Fibroblast of mammary gland (primary cell): ENCODE data around the gene RNF152.

Experiments
- DNase-seq: peaks from one replicate; pipeline ENCODE4 v3.0.0-alpha.2; 2010; ENCODE audit warnings: low read depth
- H3K4me3 ChIP-seq: 2 replicates; pipeline ENCODE4 v1.5.1; 2011; ENCODE audit warnings: low read depth, mild to moderate bottlenecking, low read length, moderate library complexity; ENCODE audit not compliant: control insufficient read depth
- TF ChIP-seq, protein P1 (sequence below): conservative IDR thresholded peaks from 2 replicates; pipeline ENCODE4 v1.5.1; 2011; ENCODE audit warnings: low read depth, low read length, inconsistent platforms; ENCODE audit not compliant: control insufficient read depth, insufficient read depth

RNF152 gene

DNA sequence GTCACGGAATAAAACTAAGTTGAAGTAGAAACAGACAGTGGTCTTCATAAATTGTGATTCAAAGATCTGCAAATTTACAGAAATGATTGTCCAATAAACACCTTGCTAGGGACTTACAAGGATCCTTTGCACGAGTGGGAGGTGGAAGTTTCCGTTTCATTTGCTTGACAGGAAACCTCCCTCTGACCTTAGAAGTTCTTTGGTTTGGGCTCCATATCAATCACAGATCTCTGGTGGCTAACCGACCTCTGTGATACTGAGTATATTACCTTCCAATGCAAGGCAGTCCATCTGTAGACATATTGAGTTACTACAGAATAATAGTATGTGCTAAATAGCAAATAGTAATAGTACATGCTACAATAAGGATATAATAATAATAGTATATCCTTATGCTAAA is 33.7 kb upstream of the RNF152 start:
- TF ChIP-seq, protein P1, sequence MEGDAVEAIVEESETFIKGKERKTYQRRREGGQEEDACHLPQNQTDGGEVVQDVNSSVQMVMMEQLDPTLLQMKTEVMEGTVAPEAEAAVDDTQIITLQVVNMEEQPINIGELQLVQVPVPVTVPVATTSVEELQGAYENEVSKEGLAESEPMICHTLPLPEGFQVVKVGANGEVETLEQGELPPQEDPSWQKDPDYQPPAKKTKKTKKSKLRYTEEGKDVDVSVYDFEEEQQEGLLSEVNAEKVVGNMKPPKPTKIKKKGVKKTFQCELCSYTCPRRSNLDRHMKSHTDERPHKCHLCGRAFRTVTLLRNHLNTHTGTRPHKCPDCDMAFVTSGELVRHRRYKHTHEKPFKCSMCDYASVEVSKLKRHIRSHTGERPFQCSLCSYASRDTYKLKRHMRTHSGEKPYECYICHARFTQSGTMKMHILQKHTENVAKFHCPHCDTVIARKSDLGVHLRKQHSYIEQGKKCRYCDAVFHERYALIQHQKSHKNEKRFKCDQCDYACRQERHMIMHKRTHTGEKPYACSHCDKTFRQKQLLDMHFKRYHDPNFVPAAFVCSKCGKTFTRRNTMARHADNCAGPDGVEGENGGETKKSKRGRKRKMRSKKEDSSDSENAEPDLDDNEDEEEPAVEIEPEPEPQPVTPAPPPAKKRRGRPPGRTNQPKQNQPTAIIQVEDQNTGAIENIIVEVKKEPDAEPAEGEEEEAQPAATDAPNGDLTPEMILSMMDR, result no peak
- no peak for DNase-seq

DNA sequence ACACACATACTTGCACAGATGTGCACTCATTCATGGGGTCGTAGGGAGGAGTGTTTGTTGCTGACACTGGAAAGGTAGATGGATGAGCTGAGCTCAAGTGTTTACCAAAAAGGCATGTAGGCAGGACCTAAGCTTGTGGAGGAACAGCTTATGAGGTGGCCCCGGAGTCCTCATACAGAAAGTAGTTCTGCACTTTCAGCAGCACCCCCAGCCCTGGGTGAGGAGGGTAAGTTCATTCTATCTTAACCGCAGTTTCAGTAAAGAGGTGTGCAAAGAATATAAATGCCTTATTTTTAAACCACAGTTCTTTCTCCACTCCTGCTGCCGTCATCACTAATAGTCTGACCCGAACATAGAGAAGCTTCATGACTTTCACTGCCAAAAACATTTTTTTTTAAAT is 31.7 kb upstream of the RNF152 start:
- DNase-seq, result no peak
- TF ChIP-seq, protein P1, result no peak
- no peak overlapping the region for H3K4me3 ChIP-seq

More for the DNA sequence above, 33.7 kb upstream of the RNF152 start:
- no peak overlapping the region for H3K4me3 ChIP-seq

DNA sequence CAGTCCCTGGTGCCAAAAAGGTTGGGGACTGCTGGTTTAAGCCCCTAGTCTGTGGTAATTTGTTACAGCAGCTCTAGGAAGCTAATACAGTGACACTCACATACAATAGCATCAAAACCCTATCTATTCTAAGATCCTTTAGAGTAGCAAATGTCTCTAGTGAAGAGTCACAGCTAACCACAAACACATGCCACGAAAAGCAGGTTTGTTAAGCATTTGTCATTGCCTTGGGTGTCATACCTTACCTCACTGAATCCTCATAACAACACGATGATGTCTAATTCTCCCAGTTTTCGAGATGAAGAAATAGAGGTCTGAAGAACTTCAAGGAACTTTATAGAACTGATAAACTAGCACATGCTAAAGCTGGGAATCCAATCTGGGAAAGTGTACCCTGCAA is 29.6 kb upstream of the RNF152 start:
- TF ChIP-seq, protein P1, result no peak
- no peak overlapping the region for H3K4me3 ChIP-seq
- DNase-seq, result peak; percentile 41

DNA sequence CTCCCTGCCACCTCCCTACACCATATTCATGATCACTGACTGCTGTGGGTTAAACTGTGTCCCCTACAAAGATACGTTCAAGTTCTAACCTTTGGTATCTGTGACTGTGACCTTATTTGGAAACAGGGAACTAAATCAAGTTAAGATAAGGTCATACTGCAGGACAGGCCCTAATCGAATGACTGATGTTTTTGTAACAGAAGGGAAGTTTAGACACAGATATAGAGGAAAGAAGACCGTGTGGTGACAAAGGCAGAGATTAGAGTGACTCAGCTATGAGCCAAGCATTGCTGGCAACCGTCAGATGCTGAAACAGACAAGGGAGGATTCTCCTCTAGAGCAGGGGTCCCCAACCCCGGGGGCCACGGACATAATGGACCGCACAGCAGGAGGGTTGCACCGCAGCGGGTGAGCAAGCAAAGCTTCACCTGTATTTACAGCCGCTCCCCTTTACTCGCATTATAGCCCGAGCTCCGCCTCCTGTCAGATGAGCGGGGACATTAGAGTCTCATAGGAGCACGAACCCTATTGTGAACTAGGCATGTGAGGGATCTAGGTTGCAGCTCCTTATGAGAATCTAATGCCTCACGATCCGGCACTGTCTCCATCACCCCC is 28.9 kb upstream of the RNF152 start:
- TF ChIP-seq, protein P1, result no peak
- DNase-seq, result no peak
- no peak overlapping the region for H3K4me3 ChIP-seq

DNA sequence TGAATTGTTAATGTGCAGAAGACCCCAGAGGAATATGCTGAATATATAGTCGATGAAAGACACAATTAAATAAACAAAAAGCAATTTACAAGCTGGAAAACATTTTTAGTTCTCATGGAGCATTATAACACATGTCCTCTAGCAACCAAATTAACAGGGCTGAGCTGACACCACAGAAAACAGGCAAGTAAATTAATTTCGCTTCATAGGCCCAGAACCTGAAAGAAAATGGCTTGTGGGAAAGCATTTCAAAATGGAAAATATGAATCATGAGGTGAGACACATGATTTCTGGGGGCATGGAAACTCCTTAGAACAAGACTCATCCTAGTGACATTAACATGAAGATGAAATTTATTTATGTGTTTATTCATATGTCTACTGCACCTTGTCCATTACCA is 25.0 kb upstream of the RNF152 start:
- TF ChIP-seq, protein P1, result no peak
- H3K4me3 ChIP-seq, result no peak overlapping the region
- no peak for DNase-seq

DNA sequence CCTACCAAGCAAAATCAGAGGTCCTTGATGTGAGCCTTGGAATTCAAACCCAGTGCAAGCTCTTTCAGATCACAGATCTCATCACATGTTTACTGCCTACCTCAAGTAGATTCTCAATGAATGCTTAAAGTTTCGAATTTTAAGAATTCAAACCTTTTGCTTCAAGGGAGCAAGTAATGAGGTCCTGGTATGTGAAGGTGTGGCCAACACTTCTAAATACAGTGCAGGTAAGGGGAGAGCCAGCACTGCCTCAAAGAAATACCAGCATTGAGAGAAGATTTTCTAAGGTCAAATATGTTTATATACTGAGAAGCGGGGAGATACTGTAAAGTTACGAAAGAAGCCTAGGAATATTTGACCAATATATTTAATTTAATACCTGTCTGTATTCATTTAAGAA is 19.7 kb upstream of the RNF152 start:
- no peak for DNase-seq
- H3K4me3 ChIP-seq, result no peak overlapping the region
- TF ChIP-seq, protein P1, result no peak

DNA sequence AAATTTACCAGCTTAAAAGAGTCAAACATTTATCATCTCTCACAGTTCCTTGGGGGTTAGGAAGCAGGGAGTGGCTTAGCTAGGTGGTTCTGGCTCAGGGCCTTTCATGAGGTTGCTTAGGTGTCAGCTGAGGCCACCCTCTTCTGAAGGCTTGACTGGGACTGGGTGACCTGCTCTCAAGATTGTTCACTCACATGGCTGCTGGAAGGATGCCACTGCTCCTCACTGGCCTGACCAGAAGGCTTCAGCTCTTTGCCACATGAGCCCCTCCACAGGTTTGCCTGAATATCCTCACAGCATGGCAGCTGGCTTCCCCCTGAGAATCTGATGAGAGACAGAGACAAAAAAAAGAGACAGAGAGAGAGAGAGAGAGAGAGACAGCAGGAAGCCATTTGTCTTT is 17.3 kb upstream of the RNF152 start:
- TF ChIP-seq, protein P1, result no peak
- DNase-seq, result no peak
- H3K4me3 ChIP-seq, result no peak overlapping the region
